Esophagus squamous epithelium (tissue), 5 donors: Measurements from ENCODE around the gene RPS29. TPM values are rescaled to one million over a fixed set of nuclear protein-coding genes. Genes with fewer than 3 reads are reported as not detected.

ENCODE experiments used
- DNase-seq: peaks from one replicate; lab custom pipeline; 2025; lab: John Stamatoyannopoulos, UW
- H3K27ac ChIP-seq, 4 donors: fragments of 200-600 bp; sonication (generic); one replicate each; pipeline ENCODE4 v1.5.1; 2016 to 2019; ENCODE audit warnings: mild to moderate bottlenecking in 1 of 4
- H3K27me3 ChIP-seq, 4 donors: fragments of 200-600 bp; sonication (generic); 1 replicate in 3 of 4; 2 replicates in 1 of 4; pipeline versions ENCODE4 v1.5.1 to v1.6.0; 2017 to 2021; ENCODE audit warnings: antibody characterized with exemption in 1 of 4
- H3K36me3 ChIP-seq, 3 donors: fragments of 200-600 bp; sonication (generic); one replicate each; pipeline ENCODE4 v1.5.1; 2016 to 2019
- H3K4me1 ChIP-seq, 3 donors: fragments of 200-600 bp; sonication (generic); one replicate each; pipeline ENCODE4 v1.5.1; 2017 to 2019
- H3K4me3 ChIP-seq, 4 donors: fragments of 200-600 bp; sonication (generic); 1 replicate in 3 of 4; 2 replicates in 1 of 4; pipeline ENCODE4 v1.5.1; 2016 to 2019; ENCODE audit warnings: mild to moderate bottlenecking in 2 of 4, moderate library complexity in 1 of 4
- H3K9me3 ChIP-seq, 3 donors: fragments of 200-600 bp; sonication (generic); one replicate each; pipeline ENCODE4 v1.5.1; 2016 to 2019
- CTCF ChIP-seq, 6 experiments: fragments of 450-650 bp in 4 of 6; fragments of 200-600 bp in 2 of 6; sonication (generic) in 2 of 6; IDR thresholded peaks; one replicate each; pipeline ENCODE4 v1.5.1; 2016 to 2019; ENCODE audit warnings: antibody characterized with exemption in 6 of 6, mild to moderate bottlenecking in 4 of 6, moderate library complexity in 4 of 6
- POLR2A ChIP-seq, 4 donors: fragments of 450-650 bp; IDR thresholded peaks; one replicate each; pipeline ENCODE4 v1.6.1; 2017; ENCODE audit warnings: antibody characterized with exemption in 4 of 4, mild to moderate bottlenecking in 4 of 4, moderate library complexity in 3 of 4
- WGBS, 2 donors: methylation state at CpG; one replicate each; pipeline ENCODE4 v1.1.5; 2018; 5-methylcytosine and 5-hydroxymethylcytosine counted together
- intact Hi-C: fragments of 100-400 bp; cut with DNase I; formaldehyde crosslinking; loops from one replicate; pipeline ENCODE4 v1.15.0; 2022
- total RNA-seq, 4 donors: library from RNA; depleted of rRNA; stranded (reverse); fragments of >200 nt; gene quantifications; one replicate each; pipeline ENCODE4 v1.1.0, GENCODE V29; 2016
- donor health status: DM: yes; HTN: yes; CAD: no.

The RPS29 gene
- total RNA-seq, 4 donors from 2014 or later = 911 to 13,326 (median 8,997) TPM

GRCh38 chr14:49559979-49560768 lies 26.0 kb downstream of the RPS29 start:
- Histone ChIP-seq H3K4me1 (no peaks in the 10 kb centered on the region), H3K27ac (no peak overlapping the region), H3K27me3 (no peaks in the 10 kb centered on the region), H3K36me3 (no peaks in the 10 kb centered on the region), H3K4me3 (no peak overlapping the region), H3K9me3 (no peaks in the 10 kb centered on the region)
- TF ChIP-seq CTCF (IDR thresholded peaks at IDR 0.05) (no peak), POLR2A (IDR thresholded peaks at IDR 0.05) (no peak)
- 71 to 74% methylated on average over 6 of the region's 6 CpGs for WGBS, 2 donors
- intact Hi-C loops = no loop called here
- no peak for DNase-seq

- H3K4me1 ChIP-seq = no peaks in the 10 kb centered on the region
- intact Hi-C loops = no loop called here
- WGBS, 2 donors = 65% methylated on average over 3 of the region's 3 CpGs
- TF ChIP-seq CTCF (IDR thresholded peaks at IDR 0.05) = no peak
- TF ChIP-seq POLR2A (IDR thresholded peaks at IDR 0.05) = no peak
- H3K36me3 ChIP-seq = no peaks in the 10 kb centered on the region
- no peak overlapping the region for H3K27ac ChIP-seq
- no peaks in the 10 kb centered on the region for H3K27me3 ChIP-seq
- no peak for DNase-seq
- H3K4me3 ChIP-seq = no peak overlapping the region
- H3K9me3 ChIP-seq = no peaks in the 10 kb centered on the region
These were observed 32.3 kb downstream of the RPS29 start for GRCh38 chr14:49553892-49554291.

- DNase-seq = no peak
- no peaks in the 10 kb centered on the region for H3K4me1 ChIP-seq
- H3K9me3 ChIP-seq = no peaks in the 10 kb centered on the region
- intact Hi-C loops = no loop called here
- no peaks in the 10 kb centered on the region for H3K27me3 ChIP-seq
- TF ChIP-seq POLR2A (IDR thresholded peaks at IDR 0.05) (no peak), CTCF (IDR thresholded peaks at IDR 0.05) (no peak)
- H3K27ac ChIP-seq = no peak overlapping the region
- no peak overlapping the region for H3K4me3 ChIP-seq
- no peaks in the 10 kb centered on the region for H3K36me3 ChIP-seq
These were observed 33.1 kb downstream of the RPS29 start for GRCh38 chr14:49553106-49553505.

- no peak for TF ChIP-seq CTCF (IDR thresholded peaks at IDR 0.05)
- TF ChIP-seq POLR2A (IDR thresholded peaks at IDR 0.05) = no peak
- Histone ChIP-seq H3K27ac (no peak overlapping the region), H3K27me3 (no peaks in the 10 kb centered on the region), H3K9me3 (no peaks in the 10 kb centered on the region), H3K4me3 (no peak overlapping the region), H3K4me1 (no peaks in the 10 kb centered on the region), H3K36me3 (no peaks in the 10 kb centered on the region)
- 65 to 76% methylated on average over 2 of the region's 2 CpGs for WGBS, 2 donors
- no peak for DNase-seq
- intact Hi-C loops = no loop called here
These were observed 34.6 kb downstream of the RPS29 start for GRCh38 chr14:49551569-49551968.

GRCh38 chr14:49550286-49551184 lies 35.6 kb downstream of the RPS29 start:
- Histone ChIP-seq H3K27me3 (no peaks in the 10 kb centered on the region), H3K36me3 (no peaks in the 10 kb centered on the region), H3K4me1 (no peaks in the 10 kb centered on the region), H3K27ac (no peak overlapping the region), H3K4me3 (no peak overlapping the region), H3K9me3 (no peaks in the 10 kb centered on the region)
- no peak for DNase-seq
- intact Hi-C loops = no loop called here
- 51 to 54% methylated on average over 5 of the region's 5 CpGs for WGBS, 2 donors
- no peak for TF ChIP-seq CTCF (IDR thresholded peaks at IDR 0.05)
- TF ChIP-seq POLR2A (IDR thresholded peaks at IDR 0.05) = no peak
